Activated T-cell treated with anti-CD3 and anti-CD28 coated beads for 48 hours (primary cell): ENCODE results near the gene CMKLR1.

Experiments
- DNase-seq: peaks from one replicate; pipeline ENCODE4 v3.0.0-alpha.2; 2020; ENCODE audit warnings: low read depth

Gene CMKLR1

DNA sequence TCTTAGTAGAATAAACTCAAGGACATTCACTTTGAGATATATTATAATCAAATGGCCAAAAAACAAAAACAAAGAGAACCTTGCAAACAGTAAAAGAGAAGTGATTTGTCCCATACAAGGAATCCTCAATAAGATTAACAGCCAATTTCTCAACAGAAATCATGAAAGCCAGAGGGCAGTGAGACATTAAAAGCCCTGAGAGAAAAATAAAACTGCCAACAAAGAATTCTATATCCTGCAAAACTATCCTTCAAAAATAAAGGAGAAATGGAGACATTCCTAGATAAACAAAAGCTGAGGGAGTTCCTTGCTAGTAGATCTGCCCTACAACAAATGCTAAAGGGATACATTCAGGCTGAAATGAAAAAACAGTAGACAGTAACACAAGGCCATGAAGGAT lies 78.1 kb downstream of the CMKLR1 start:
- no peak for DNase-seq

DNA sequence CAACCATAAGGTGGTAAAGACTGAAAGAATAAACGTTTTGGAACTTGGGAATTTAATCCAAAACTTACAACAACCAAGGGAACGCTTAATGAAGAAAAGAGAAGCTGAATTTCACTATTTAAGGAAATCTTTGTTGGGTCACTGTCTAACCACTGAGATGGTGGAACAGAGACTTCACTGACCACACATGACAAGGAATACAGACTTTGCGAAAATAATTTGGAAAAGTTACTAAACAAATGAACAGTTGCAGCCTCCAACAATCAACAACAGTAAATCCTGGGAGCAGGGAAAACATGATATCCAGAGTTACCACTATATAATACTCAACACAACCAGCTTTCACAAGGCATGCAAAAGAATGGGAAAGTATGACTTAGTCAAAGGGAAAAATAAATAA lies 79.1 kb downstream of the CMKLR1 start:
- DNase-seq = no peak

DNA sequence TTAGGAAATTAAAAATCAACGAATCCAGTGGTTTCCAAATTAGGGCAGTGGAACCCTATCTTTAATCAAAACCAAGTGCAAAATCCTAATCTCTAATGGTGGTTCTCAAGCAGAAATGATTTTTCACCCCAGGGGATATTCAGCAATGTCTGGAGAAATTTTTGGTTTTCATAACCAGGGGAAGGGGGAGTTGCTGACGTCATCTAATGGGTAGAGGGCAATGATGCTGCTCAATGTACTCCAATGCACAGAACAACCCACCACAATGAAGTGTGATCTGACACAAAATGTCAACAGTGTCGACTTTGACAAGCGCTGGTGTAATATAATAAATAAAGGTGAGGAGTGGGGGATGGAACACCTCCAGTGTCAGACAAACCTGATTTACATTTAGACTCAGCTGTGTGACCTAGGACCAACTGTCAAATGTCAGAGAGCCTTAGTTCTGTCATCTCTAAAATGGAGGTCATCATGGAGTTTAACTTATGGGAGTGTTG lies 81.5 kb downstream of the CMKLR1 start:
- no peak for DNase-seq

DNA sequence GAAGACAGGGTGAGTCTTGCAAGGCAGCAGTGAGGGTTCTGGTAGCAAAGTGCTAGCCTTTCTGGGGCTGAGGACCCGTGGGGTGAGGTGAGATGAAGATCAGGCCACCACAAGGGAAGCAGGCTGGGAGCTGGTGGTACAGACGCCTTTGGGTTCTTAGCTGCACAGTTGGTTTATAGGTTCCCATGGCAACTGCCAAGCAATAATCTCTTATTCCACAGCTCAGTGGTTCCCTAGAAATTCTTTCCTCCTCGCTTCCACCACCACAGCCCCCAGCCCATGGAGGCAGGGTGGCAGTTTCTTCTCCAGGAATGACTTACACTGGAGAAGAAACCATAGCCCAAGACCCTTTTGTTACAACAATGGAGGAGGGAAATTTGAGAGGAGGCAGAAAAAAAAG lies 82.1 kb downstream of the CMKLR1 start:
- no peak for DNase-seq

DNA sequence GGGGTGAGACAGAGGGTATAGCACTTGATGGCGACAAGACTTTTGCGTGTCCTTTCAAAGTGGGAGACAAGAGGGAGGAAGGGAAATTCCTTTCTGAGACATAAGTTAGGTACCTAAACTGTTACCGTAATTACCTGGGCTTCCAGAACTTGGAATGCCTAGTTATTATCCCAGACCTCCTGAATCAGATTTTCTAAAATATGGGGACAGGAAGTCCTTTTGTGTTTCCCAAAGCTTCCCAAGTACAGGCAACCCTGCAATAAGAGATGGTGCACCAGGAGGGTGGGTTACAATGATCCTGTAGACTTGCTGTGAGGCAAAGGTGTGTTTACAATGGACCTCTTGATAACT lies 83.9 kb downstream of the CMKLR1 start:
- no peak for DNase-seq

DNA sequence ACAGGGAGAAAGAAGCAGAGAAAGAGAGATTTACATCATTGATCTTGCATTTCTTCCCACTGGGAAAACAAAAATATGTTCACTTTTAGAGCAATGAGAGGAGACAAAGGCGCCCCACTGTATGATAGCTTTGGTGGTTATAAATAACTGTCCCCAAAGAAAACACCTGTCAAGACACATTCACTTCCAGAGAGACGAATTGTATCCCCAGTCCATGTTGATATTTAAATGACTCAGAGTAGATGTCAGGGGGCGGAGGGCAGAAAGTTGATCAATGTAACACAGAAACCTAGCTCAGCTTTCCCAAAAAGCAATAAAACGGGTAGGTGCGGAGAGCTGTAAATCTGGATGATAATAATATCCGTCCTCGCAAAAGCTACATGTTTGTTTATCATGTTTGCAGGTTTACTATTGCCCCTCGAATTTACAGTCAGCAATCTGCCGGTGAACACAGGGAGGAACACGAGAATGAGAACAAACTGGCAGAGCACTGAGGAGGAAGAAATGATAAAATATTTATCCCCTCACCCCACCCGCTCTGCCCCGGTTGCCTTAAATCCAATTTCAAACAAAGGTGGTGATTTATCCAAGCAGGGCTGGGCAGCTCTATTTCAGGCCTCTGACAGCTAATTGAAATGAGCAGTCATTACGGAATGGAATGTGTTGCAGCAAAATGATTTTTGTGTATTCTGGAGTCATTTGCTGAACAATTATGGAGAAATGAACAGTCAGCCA lies 84.4 kb downstream of the CMKLR1 start:
- no peak for DNase-seq

DNA sequence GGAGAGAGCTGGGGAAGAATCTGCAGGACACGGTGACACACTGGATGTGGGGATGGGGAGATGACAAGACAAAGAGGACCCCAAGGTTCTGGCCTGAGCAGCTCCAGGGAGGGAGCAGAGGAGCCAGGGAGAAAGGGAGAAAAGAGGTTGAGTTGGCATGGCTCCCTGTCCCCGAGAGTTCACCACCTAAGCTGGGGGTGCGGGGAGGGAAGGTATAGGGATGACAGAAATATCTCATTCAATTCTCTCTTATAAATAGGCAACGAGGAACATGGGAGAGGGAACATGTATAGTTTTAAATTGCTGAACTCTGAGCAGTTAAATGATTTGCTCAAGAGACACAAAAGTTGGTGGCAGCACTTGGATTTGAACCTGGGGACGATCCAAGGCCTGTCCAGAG lies 85.1 kb downstream of the CMKLR1 start:
- no peak for DNase-seq

DNA sequence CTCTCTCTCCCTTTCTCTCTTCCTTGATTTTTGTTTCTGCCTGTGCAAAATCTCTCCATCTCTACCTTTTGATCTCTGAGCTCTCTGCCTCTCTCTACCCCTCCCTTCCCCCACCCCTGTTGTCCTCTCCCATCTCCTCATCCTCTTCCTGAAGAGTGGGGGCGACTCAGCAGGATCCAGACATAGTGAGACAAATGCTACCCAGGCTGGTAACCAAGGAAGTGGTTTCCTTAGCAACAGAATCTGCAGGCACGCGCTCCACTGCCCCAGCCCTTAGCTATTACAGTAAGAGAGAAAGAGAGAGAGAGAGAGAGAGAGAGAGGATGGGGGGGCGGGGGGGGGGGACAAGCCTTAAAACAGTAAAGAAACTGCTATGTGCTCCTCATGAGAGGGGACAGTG lies 85.6 kb downstream of the CMKLR1 start:
- DNase-seq = no peak

DNA sequence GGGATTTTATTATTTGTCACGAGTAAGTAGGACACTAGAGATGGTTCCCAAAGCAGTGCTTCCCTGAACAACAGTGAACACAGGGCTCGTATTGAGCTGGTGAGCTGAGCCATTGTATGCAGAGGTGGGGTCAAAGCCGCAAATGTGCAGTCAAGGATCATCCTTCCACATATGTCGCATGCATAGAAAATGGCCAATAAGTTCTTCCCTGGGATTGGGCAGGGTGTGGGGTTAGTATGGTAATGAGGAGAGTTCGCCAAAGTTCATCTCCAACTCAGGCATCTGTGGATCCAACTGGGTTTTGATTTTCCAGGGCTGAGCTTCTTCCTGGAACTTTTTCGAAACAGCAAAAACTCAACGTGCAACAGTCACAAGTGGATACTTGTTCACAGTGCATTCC lies 86.6 kb downstream of the CMKLR1 start:
- DNase-seq = no peak

DNA sequence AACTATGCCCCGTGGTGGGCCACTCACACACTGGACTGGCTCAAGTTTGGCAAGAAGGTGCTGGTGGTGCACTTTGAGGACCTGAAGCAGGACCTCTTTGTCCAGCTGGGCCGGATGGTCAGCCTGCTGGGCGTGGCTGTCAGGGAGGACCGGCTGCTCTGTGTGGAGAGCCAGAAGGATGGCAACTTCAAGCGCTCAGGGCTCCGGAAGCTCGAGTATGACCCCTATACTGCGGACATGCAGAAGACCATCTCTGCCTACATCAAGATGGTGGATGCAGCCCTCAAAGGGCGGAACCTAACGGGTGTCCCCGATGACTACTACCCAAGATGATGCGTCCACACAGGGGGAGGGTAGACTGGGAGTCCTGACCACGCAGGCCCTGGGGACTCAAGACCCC lies 91.1 kb downstream of the CMKLR1 start:
- no peak for DNase-seq

DNA sequence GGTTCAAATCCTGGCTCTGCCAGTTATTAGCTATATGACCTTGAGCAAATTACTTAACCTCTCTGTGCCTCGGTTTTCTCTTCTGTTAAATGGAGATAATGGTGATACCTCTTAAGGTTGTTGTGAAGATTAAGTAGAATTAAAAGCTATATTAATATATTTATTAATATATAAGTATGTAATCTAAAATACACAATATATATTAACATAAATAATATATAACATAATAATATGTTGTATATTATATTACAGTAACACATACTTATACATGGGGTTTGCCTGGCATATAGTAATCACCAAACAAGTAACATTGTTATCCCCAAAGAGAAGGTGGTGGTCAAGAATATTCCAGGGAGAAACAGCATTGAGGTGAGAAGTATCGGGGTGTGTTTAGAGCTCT lies 92.0 kb downstream of the CMKLR1 start:
- no peak for DNase-seq

DNA sequence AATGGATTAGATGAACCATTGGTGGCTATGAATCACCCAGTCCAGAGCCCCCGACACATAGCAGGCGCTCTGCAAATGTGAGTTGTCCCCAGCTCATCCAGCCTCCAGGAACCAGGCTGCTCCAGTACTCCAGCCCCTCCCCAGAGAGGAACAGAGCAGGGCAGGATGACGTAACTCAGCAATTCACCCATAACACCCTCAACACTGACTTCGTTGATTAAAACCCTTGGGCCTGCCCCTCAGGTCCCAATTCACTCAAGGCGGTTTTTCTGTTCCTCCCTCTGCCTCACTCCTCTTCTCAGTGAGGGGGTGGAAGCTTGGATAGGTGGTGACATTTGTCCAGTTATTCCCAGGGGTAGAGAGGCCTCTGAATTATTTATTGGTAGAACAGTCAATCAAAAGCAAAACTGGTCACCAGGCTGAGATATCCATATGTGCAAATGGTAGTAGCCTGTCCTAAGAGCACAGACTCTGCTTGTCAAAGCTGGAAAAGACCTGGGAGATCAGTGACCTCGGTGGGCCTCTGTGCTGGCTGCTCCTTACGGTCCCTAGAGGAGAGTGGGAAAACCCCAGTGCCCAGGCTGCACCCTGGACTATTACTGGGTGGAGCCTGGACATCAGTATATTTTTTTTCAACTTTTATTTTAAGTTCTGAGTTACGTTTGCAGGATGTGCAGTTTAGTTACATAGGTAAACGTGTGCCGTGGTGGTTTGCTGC lies 97.0 kb downstream of the CMKLR1 start:
- no peak for DNase-seq

DNA sequence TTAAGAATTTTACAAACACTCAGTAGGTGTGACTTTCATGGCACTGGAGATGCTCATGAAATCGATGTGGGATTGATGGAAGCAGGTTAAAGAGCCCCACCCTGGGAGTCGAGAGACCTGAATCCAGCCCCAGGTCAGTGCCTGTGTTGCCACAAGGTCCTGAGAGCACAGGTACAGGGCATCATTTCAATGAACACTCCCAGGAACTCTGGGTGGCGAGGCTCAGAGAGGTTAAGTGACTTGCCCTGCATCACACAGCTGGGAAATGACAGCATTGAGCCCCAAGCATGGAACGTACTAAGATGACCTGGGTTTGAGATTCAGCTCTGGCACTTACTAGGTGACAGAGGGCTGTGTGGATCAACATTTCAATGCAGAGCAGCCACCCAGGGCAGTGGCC lies 98.2 kb downstream of the CMKLR1 start:
- DNase-seq = no peak

DNA sequence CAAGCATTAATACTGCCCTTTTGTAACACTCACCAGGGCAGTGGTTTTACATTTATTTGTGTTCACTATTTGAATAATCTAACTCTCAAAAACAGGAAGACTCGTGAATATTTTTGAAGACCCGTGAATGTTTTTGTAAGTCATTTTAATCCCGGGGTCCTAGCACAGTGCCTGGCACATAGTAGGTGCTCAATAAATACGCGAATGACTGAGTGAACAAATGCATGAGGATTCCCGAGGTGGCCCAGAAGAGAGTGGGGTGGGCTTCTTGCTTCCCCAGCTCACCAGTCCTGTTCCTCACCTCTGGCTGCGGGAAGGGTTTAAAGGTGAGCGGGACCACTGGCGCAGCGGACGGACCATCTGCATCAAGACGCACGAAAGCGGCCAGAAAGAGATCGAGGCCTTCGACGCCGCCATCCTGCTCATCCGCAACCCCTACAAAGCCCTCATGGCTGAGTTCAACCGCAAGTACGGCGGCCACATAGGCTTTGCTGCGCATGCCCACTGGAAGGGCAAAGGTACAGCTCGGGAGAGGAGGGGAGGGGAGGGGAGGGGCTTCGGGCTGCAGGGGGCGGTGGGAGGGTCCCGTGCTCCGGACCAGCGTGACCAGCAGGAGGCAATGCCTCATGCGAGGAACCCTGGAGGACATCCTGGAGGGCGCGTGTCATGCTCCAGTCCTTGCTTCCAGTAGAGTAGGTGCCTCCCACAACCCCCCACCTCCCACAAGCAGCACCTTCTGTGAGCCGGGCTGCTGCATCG lies 98.9 kb downstream of the CMKLR1 start:
- no peak for DNase-seq

DNA sequence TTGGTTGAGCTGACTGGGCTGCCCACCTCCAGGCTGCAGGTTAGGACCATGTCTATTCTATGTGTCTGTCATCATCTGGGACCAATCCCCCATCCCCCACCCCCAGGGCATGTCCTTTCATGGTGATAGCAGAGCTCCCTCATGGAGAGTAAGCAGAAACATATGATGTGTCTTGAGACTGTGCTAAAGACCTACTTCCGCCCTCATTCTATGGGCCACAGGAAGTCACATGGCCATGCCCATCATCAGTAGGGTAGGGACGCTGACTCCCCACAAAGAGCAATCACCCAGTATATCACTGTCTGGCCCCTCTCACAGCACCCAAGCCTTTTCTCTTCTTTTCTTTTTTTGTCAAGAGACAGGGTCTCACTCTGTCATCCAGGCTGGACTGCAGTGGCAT lies 99.7 kb downstream of the CMKLR1 start:
- DNase-seq = no peak

DNA sequence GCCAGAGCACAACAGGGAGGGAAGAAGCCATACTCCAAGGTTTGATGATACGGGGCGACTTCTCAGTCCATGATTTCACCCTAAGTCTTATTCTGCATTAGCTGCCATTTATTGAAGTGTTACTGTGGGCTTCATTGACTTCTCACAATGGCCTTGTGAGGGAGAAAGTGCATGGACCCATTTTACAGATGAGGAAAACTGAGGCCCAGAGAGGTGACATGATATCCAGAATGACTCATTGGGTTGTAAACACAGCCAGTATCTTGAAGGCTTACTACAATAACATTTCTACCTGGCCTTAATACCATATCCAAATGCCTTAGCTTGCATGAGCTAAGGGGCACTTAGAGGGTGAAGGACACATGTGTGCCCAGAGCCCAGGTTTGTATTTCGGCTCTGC lies 100.6 kb downstream of the CMKLR1 start:
- DNase-seq = no peak
